Measurements from ENCODE around the gene UCN2. TPM values are rescaled to one million over a fixed set of nuclear protein-coding genes. Genes with fewer than 3 reads are reported as not detected.

UCN2 gene
- total RNA-seq, 2 experiments from 2014 or later = not detected

DNA sequence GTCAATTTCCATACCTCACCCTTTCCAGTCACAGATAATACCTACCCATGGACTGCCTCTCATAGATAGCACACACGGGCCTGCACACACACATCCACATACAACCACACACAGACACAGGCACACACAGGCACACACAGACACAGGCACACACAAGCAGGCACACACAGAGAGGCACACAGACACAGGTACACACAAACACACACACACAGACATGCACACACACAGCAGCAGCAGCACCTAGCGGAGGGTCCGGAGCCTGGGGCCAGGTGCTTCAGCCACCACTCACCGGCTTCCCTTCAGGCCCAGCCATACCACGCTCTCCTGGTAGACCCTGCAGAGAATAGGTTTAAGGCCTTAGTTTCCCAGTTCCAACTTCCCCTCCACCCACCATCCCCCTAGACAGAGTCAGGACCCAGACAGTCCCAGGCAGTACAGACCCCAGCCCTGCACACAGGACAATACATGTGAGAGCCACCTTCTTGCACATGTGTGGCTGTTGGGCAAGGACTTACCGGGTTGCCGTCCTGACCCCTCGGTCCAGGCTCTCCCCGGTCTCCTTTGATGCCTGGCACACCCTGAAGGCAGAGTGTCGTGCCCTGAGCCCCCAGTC, 10.5 kb upstream of the UCN2 start:
- POLR2A ChIA-PET = no interaction called here
- DNase-seq = no peak
- Mint-ChIP-seq H3K36me3 (ENCODE audit: low read depth) (no peaks in the 10 kb centered on the region), H3K4me3 (no peak overlapping the region), H3K4me1 (ENCODE audit: low read depth) (no peaks in the 10 kb centered on the region), H3K9me3 (no peaks in the 10 kb centered on the region), H3K27ac (no peak overlapping the region), H3K27me3 (no peaks in the 10 kb centered on the region)
- ATAC-seq = peak; percentile 23
- intact Hi-C loops (cut with micrococcal nuclease) = no loop called here
- TF ChIP-seq, protein P1, sequence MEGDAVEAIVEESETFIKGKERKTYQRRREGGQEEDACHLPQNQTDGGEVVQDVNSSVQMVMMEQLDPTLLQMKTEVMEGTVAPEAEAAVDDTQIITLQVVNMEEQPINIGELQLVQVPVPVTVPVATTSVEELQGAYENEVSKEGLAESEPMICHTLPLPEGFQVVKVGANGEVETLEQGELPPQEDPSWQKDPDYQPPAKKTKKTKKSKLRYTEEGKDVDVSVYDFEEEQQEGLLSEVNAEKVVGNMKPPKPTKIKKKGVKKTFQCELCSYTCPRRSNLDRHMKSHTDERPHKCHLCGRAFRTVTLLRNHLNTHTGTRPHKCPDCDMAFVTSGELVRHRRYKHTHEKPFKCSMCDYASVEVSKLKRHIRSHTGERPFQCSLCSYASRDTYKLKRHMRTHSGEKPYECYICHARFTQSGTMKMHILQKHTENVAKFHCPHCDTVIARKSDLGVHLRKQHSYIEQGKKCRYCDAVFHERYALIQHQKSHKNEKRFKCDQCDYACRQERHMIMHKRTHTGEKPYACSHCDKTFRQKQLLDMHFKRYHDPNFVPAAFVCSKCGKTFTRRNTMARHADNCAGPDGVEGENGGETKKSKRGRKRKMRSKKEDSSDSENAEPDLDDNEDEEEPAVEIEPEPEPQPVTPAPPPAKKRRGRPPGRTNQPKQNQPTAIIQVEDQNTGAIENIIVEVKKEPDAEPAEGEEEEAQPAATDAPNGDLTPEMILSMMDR (IDR thresholded peaks at IDR 0.05) = no peak
- CTCF ChIA-PET = no interaction called here

DNA sequence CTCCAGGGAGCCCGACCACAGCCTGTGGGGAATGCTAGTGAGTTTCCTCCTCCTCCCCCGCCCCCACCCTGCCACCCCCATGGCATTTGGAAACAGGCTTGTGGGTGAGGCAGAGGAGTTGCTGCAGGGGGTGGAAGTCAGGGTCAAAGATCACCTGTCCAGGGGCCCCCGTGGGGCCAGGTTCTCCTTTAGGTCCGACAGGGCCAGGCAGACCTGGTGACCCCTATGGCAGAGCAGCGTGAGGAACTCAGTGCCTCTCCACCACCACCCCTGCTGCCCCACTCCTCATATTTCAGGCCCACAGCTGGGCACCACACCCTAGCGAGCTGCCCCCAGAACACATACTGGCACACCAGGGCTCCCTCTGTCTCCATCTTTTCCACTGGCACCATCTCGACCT, 8.9 kb upstream of the UCN2 start:
- ChIA-PET CTCF (no interaction called here), POLR2A (no interaction called here)
- no peaks in the 10 kb centered on the region for H3K36me3 Mint-ChIP-seq (ENCODE audit: low read depth)
- intact Hi-C loops (cut with micrococcal nuclease) = no loop called here
- no peaks in the 10 kb centered on the region for H3K4me1 Mint-ChIP-seq (ENCODE audit: low read depth)
- ATAC-seq (no peak), DNase-seq (no peak)
- TF ChIP-seq, protein P1 (IDR thresholded peaks at IDR 0.05) = no peak
- H3K27ac Mint-ChIP-seq = no peak overlapping the region
- H3K9me3 Mint-ChIP-seq = no peaks in the 10 kb centered on the region
- no peak overlapping the region for H3K4me3 Mint-ChIP-seq
- H3K27me3 Mint-ChIP-seq = no peaks in the 10 kb centered on the region

DNA sequence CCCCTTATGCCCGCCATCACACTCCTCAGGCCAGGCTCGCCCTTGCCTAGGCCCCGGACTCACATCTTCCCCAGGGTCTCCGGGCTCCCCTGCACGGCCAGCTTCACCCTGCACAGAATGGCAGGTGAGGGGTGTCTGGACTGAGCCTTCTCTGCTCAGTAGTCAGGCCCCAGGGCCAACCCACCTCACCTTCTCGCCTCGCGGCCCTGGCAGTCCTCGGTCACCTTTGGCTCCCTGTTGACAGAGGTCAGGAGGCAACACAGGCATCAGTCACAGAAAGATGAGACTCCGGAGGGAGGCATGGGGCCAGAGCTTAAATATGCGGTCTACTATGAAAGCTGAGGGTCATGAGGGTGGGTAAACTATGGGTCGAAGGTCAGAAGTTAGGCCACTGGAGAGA, 8.4 kb upstream of the UCN2 start:
- no peaks in the 10 kb centered on the region for H3K27me3 Mint-ChIP-seq
- no peak overlapping the region for H3K4me3 Mint-ChIP-seq
- H3K36me3 Mint-ChIP-seq (ENCODE audit: low read depth) = no peaks in the 10 kb centered on the region
- TF ChIP-seq, protein P1 (IDR thresholded peaks at IDR 0.05) = no peak
- ATAC-seq = no peak
- no peaks in the 10 kb centered on the region for H3K9me3 Mint-ChIP-seq
- ChIA-PET CTCF (no interaction called here), POLR2A (no interaction called here)
- no peak overlapping the region for H3K27ac Mint-ChIP-seq
- intact Hi-C loops (cut with micrococcal nuclease) = no loop called here
- DNase-seq = no peak
- H3K4me1 Mint-ChIP-seq (ENCODE audit: low read depth) = no peaks in the 10 kb centered on the region

DNA sequence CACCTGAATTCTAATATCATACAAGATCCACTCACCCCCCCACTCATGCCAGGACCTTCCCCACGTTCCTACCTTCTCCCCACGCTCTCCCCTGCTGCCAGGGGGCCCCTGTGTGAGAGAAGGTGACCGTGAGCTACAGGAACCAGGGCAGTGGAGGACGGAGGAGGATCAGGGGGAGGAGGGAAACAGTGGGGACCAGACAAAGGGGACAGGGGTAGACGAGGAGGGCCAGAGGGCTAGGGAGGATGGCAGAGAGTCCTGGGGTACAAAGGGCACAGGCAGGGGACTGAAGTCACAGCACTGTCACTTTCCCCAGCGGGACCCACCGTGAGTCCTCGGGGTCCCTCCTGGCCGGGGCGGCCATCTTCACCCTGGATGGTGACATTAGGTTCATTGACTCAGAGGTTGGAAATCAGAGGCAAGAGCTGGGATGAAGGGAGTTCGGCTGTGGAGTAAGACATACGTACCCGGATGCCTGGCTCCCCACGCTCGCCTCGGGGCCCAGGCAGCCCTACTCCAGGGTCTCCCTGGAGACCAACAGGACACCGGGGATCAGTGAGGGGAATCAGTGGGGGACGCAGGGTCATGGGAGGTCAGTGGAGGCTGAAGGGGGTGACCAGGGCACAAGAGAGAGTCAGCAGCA, 6.3 kb upstream of the UCN2 start:
- intact Hi-C loops (cut with micrococcal nuclease) = no loop called here
- POLR2A ChIA-PET = no interaction called here
- H3K27me3 Mint-ChIP-seq = no peaks in the 10 kb centered on the region
- CTCF ChIA-PET = interaction anchor here (0.8 kb wide), 1 partner anchor 21 kb away, joined by 3 read pairs; no protein-coding TSS in a partner anchor
- no peak for ATAC-seq
- no peak overlapping the region for H3K4me3 Mint-ChIP-seq
- DNase-seq = no peak
- H3K4me1 Mint-ChIP-seq (ENCODE audit: low read depth) = peaks cover 6% of the 10 kb centered on the region
- H3K27ac Mint-ChIP-seq = no peak overlapping the region
- no peaks in the 10 kb centered on the region for H3K36me3 Mint-ChIP-seq (ENCODE audit: low read depth)
- H3K9me3 Mint-ChIP-seq = no peaks in the 10 kb centered on the region
- TF ChIP-seq, protein P1 (IDR thresholded peaks at IDR 0.05) = no peak

DNA sequence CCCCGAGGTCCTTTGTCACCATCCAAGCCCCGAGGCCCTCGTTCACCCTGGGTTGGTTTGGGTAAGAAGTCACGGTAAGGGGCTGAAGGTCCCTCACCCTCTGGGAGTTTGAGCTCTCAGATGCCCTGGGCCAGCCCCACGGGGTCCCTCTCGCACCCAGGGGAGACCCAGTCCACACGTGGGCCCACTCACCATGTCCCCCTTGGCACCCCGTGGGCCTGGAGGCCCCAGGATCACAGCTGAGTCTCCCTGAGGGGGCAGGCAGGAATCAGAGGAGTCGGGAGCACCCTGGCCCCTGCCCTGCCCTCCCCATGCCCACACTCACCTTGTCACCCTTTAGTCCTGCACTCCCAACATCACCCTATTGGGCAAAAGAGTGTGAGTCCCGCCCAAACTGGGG, 5.8 kb upstream of the UCN2 start:
- H3K27me3 Mint-ChIP-seq = no peaks in the 10 kb centered on the region
- ChIA-PET CTCF (interaction anchor here (0.8 kb wide), 1 partner anchor 20 kb away, joined by 3 read pairs; no protein-coding TSS in a partner anchor), POLR2A (no interaction called here)
- no peak overlapping the region for H3K4me3 Mint-ChIP-seq
- no peaks in the 10 kb centered on the region for H3K9me3 Mint-ChIP-seq
- H3K36me3 Mint-ChIP-seq (ENCODE audit: low read depth) = no peaks in the 10 kb centered on the region
- ATAC-seq (no peak), DNase-seq (no peak)
- H3K27ac Mint-ChIP-seq = no peak overlapping the region
- intact Hi-C loops (cut with micrococcal nuclease) = no loop called here
- TF ChIP-seq, protein P1 (IDR thresholded peaks at IDR 0.05) = no peak
- peaks cover 6% of the 10 kb centered on the region for H3K4me1 Mint-ChIP-seq (ENCODE audit: low read depth)
